Trophoblast cell (in vitro differentiated cells and primary cell): Measurements from ENCODE around the gene LRRC27.

Source experiments
- DNase-seq, 2 donors: peaks; one replicate each; pipeline ENCODE4 v3.0.0-alpha.2; 2016
- H2AFZ ChIP-seq: 2 replicates; pipeline ENCODE4 v1.6.1; 2013; ENCODE audit warnings: low read length, moderate library complexity, mild to moderate bottlenecking; ENCODE audit not compliant: insufficient read depth, poor library complexity
- H2AK5ac ChIP-seq: 2 replicates; pipeline ENCODE4 v1.6.1; 2013; ENCODE audit warnings: mild to moderate bottlenecking, low read length
- H2BK120ac ChIP-seq: 2 replicates; pipeline ENCODE4 v1.6.1; 2013; ENCODE audit warnings: low read length, mild to moderate bottlenecking, moderate library complexity; ENCODE audit not compliant: insufficient read depth, poor library complexity
- H2BK12ac ChIP-seq: 2 replicates; pipeline ENCODE4 v1.6.1; 2013; ENCODE audit warnings: mild to moderate bottlenecking, low read length, moderate library complexity
- H2BK5ac ChIP-seq: 2 replicates; pipeline ENCODE4 v1.6.1; 2013; ENCODE audit warnings: low read length, low read depth, moderate library complexity, mild to moderate bottlenecking; ENCODE audit not compliant: poor library complexity
- H3K14ac ChIP-seq: 2 replicates; pipeline ENCODE4 v1.6.1; 2013; ENCODE audit warnings: mild to moderate bottlenecking, low read length
- H3K18ac ChIP-seq: 2 replicates; pipeline ENCODE4 v1.6.1; 2013; ENCODE audit warnings: mild to moderate bottlenecking, low read length
- H3K23ac ChIP-seq: 2 replicates; pipeline ENCODE4 v1.6.1; 2013; ENCODE audit warnings: low read length
- H3K27ac ChIP-seq: 2 replicates; pipeline ENCODE4 v1.5.1; 2013; ENCODE audit warnings: low read depth, mild to moderate bottlenecking, inconsistent platforms, low read length, moderate library complexity
- H3K27me3 ChIP-seq: 2 replicates; pipeline ENCODE4 v1.6.1; 2013; ENCODE audit warnings: inconsistent platforms, mild to moderate bottlenecking, low read length, moderate library complexity; ENCODE audit not compliant: insufficient read depth
- H3K36me3 ChIP-seq, 2 experiments: 1 replicate in 1 of 2; 2 replicates in 1 of 2; pipeline ENCODE4 v1.6.1; 2013; ENCODE audit warnings: low read length in 2 of 2, mild to moderate bottlenecking in 2 of 2, moderate library complexity in 1 of 2; ENCODE audit not compliant: insufficient read depth in 2 of 2, control insufficient read depth in 1 of 2
- H3K4ac ChIP-seq: 2 replicates; pipeline ENCODE4 v1.6.1; 2013; ENCODE audit warnings: low read depth, mild to moderate bottlenecking, low read length, moderate library complexity
- H3K4me1 ChIP-seq, 2 experiments: 1 replicate in 1 of 2; 2 replicates in 1 of 2; pipeline ENCODE4 v1.6.1; 2013; ENCODE audit warnings: low read length in 2 of 2, mild to moderate bottlenecking in 2 of 2, moderate library complexity in 1 of 2; ENCODE audit not compliant: insufficient read depth in 2 of 2, control insufficient read depth in 1 of 2
- H3K4me2 ChIP-seq: 2 replicates; pipeline ENCODE4 v1.6.1; 2013; ENCODE audit warnings: inconsistent platforms, mild to moderate bottlenecking, low read length, moderate library complexity
- H3K4me3 ChIP-seq: 2 replicates; pipeline ENCODE4 v1.5.1; 2013; ENCODE audit warnings: mild to moderate bottlenecking, low read depth, low read length, inconsistent platforms
- H3K79me1 ChIP-seq: one replicate; pipeline ENCODE4 v1.6.1; 2013; ENCODE audit warnings: low read length
- H3K79me2 ChIP-seq: 2 replicates; pipeline ENCODE4 v1.6.1; 2013; ENCODE audit warnings: low read length, mild to moderate bottlenecking; ENCODE audit not compliant: control insufficient read depth, insufficient read depth, poor library complexity
- H3K9ac ChIP-seq: 2 replicates; pipeline ENCODE4 v1.6.1; 2013; ENCODE audit warnings: mild to moderate bottlenecking, low read length
- H3K9me3 ChIP-seq: 2 replicates; pipeline ENCODE4 v1.6.1; 2013; ENCODE audit warnings: low read depth, mild to moderate bottlenecking, control low read depth, inconsistent platforms, low read length; ENCODE audit not compliant: insufficient read depth
- H4K12ac ChIP-seq: 2 replicates; pipeline ENCODE4 v1.6.1; 2013; ENCODE audit warnings: low read depth, mild to moderate bottlenecking, low read length, moderate library complexity
- H4K8ac ChIP-seq: 2 replicates; pipeline ENCODE4 v1.6.1; 2013; ENCODE audit warnings: low read depth, mild to moderate bottlenecking, low read length, moderate library complexity
- H4K91ac ChIP-seq: one replicate; pipeline ENCODE4 v1.6.1; 2013; ENCODE audit warnings: low read depth, mild to moderate bottlenecking, low read length, moderate library complexity
- WGBS: extraction: QIAGEN DNeasy Blood & Tissue Kit; methylation state at CpG from one replicate; pipeline ENCODE4 v1.1.7; 2013; ENCODE audit warnings: missing lambda C conversion rate; ENCODE audit not compliant: insufficient read length, insufficient coverage; ENCODE audit errors: extremely low coverage; 5-methylcytosine and 5-hydroxymethylcytosine counted together

Gene LRRC27

DNA sequence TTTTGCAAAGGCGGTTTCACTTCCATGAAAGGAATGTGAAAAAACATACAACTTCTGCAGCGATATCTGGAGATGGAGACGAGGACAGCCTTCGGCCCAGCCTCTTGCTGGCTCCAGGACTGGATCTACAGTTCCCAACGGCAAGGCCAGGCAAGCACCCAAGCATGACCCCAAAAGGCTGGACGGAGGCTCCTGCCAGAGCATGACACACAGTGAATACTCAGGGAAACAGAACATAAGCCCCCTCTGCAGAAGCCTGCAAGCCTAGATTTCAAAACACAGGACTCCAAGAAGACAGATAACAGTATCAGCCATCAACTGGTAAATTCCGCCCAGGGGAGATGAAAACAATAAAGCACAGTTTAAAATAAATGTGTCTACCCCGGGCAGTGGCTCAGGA, 3.3 kb upstream of the LRRC27 start:
- no peak overlapping the region for H2AFZ ChIP-seq
- no peaks in the 10 kb centered on the region for H3K27me3 ChIP-seq
- no peak overlapping the region for H3K4ac ChIP-seq
- H3K9ac ChIP-seq: no peak overlapping the region
- no peak overlapping the region for H2AK5ac ChIP-seq
- H4K8ac ChIP-seq: no peak overlapping the region
- H3K23ac ChIP-seq: no peak overlapping the region
- H2BK5ac ChIP-seq: no peak overlapping the region
- peaks cover 8% of the 10 kb centered on the region for H3K79me1 ChIP-seq
- no peak overlapping the region for H4K91ac ChIP-seq
- H2BK120ac ChIP-seq: no peak overlapping the region
- H3K9me3 ChIP-seq: no peaks in the 10 kb centered on the region
- no peak overlapping the region for H3K14ac ChIP-seq
- H3K27ac ChIP-seq: no peak overlapping the region
- no peak overlapping the region for H2BK12ac ChIP-seq
- H3K4me3 ChIP-seq: no peak overlapping the region
- H3K18ac ChIP-seq: no peak overlapping the region
- WGBS: no CpG with 5 or more reads among the region's 8 CpGs
- H3K4me2 ChIP-seq: no peak overlapping the region
- peaks cover 2 to 3% of the 10 kb centered on the region in 2 experiments for H3K36me3 ChIP-seq
- H3K79me2 ChIP-seq: peaks cover 8% of the 10 kb centered on the region
- no peak overlapping the region for H4K12ac ChIP-seq
- DNase-seq: no peak
- peaks cover 16% of the 10 kb centered on the region in 2 experiments for H3K4me1 ChIP-seq

DNA sequence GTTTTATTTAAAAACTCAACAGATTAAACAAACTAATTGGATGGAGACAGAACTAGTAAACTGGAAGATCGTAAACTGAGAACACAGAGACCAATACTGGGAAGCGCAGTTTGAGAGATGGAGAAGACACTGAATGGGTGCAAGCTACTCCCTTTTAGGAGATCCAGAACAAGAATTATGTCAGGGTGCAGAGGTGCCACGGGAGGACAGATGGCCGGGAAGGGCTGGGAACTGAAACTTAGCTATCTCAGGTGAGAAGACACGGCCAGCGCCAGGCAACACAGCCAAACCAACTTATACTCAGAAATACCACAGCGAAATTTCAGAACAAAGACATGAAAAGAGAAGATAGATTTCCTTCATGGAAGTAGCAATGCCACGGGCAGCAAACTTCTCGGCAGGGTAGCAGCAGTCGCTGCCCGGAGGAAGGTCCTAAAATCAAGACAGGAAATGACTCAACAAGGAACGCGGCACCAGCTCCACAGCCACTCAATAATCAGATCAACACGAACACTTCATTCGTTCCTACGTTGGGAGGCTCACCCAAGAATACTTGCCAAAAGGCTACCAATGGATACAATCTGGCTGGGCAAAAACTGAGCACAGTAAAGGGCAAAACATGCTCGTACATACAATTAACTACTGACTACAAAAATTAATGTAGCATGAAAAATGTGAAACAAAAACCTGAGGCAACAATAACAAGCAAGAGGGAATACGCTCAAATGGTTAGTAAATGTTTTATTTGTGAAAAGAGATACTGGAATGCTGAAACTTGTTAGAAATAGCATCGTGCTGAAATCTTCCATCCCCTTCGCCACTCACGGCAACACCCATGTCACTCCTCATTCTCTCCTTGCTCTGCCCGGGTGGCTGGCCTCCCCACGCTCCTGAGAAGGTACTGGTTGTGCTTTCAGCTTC, 2.2 kb upstream of the LRRC27 start:
- no peak overlapping the region for H3K4me3 ChIP-seq
- no peaks in the 10 kb centered on the region for H3K9me3 ChIP-seq
- peak in 1 of 2 donors; percentile 42 for DNase-seq
- no peak overlapping the region for H3K14ac ChIP-seq
- H2AFZ ChIP-seq: no peak overlapping the region
- H4K8ac ChIP-seq: no peak overlapping the region
- H3K4me1 ChIP-seq: peaks cover 16% of the 10 kb centered on the region in 2 experiments
- H3K79me1 ChIP-seq: peaks cover 8% of the 10 kb centered on the region
- no peak overlapping the region for H3K9ac ChIP-seq
- H2AK5ac ChIP-seq: no peak overlapping the region
- no peak overlapping the region for H3K27ac ChIP-seq
- peaks cover 2 to 3% of the 10 kb centered on the region in 2 experiments for H3K36me3 ChIP-seq
- WGBS: no CpG with 5 or more reads among the region's 23 CpGs
- no peak overlapping the region for H2BK5ac ChIP-seq
- H3K4ac ChIP-seq: peak overlapping the region; percentile 52
- peak overlapping the region; percentile 26 for H3K4me2 ChIP-seq
- no peak overlapping the region for H2BK120ac ChIP-seq
- H3K79me2 ChIP-seq: peaks cover 8% of the 10 kb centered on the region
- H4K91ac ChIP-seq: no peak overlapping the region
- H3K18ac ChIP-seq: no peak overlapping the region
- H4K12ac ChIP-seq: no peak overlapping the region
- H2BK12ac ChIP-seq: no peak overlapping the region
- no peak overlapping the region for H3K23ac ChIP-seq
- no peaks in the 10 kb centered on the region for H3K27me3 ChIP-seq

DNA sequence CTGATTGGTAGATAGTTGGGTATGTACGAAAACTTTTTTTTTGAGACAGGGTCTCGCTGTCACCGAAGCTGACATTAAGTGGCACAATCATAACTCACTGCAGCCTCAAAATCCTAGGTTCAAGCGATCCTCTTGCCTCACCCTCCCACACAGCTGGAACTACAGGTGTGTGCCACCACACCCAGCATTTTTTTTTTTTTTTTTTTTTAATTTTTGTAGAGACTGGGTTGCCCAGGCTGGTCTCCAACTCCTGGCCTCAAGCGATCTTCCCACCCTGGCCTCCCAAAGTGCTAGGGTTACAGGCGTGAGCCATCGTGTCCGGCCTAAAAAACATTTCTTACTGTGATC, 1.5 kb upstream of the LRRC27 start:
- H2AFZ ChIP-seq: no peak overlapping the region
- H3K79me1 ChIP-seq: peaks cover 8% of the 10 kb centered on the region
- no peak overlapping the region for H3K18ac ChIP-seq
- H3K36me3 ChIP-seq: peaks cover under 1 to 3% of the 10 kb centered on the region in 2 experiments
- peaks cover 16% of the 10 kb centered on the region in 2 experiments for H3K4me1 ChIP-seq
- H3K4ac ChIP-seq: peak overlapping the region; percentile 4
- H4K91ac ChIP-seq: no peak overlapping the region
- no peak overlapping the region for H2BK5ac ChIP-seq
- H2AK5ac ChIP-seq: no peak overlapping the region
- H2BK12ac ChIP-seq: no peak overlapping the region
- no peak overlapping the region for H4K8ac ChIP-seq
- H3K79me2 ChIP-seq: peaks cover 8% of the 10 kb centered on the region
- no peak overlapping the region for H3K9ac ChIP-seq
- DNase-seq: no peak
- no peak overlapping the region for H3K14ac ChIP-seq
- H3K23ac ChIP-seq: no peak overlapping the region
- no peaks in the 10 kb centered on the region for H3K27me3 ChIP-seq
- H3K4me3 ChIP-seq: no peak overlapping the region
- no peak overlapping the region for H3K27ac ChIP-seq
- H2BK120ac ChIP-seq: no peak overlapping the region
- no peaks in the 10 kb centered on the region for H3K9me3 ChIP-seq
- H3K4me2 ChIP-seq: peak overlapping the region; percentile 4
- no CpG with 5 or more reads among the region's 8 CpGs for WGBS
- no peak overlapping the region for H4K12ac ChIP-seq

DNA sequence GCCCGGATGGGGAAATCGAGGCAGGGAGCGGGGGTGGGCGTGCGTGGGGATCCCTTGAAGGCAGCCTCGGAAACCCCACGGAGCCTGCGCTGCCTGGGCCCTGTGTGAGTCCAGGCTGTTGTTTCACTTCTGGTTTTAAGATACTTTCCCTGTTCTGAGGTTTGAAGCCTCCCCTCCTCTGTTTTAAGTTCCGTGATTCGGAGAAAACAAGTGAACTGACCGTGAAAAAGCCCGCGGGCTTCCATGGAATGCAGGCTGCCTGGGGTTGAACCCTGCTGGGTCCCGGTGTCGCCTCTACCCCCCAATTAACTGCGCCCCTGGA, 401 bp downstream of the LRRC27 start:
- peaks cover 0 to 3% of the 10 kb centered on the region in 2 experiments for H3K36me3 ChIP-seq
- no peak overlapping the region for H3K9ac ChIP-seq
- H3K4me3 ChIP-seq: peak overlapping the region; percentile 77
- H3K14ac ChIP-seq: peak overlapping the region; percentile 5
- peak overlapping the region; percentile 64 for H3K18ac ChIP-seq
- no peak overlapping the region for H2BK5ac ChIP-seq
- H2BK12ac ChIP-seq: no peak overlapping the region
- no CpG with 5 or more reads among the region's 16 CpGs for WGBS
- H3K27me3 ChIP-seq: no peaks in the 10 kb centered on the region
- H3K27ac ChIP-seq: no peak overlapping the region
- H3K4ac ChIP-seq: no peak overlapping the region
- H3K79me1 ChIP-seq: peaks cover 8% of the 10 kb centered on the region
- no peak overlapping the region for H2AK5ac ChIP-seq
- H4K12ac ChIP-seq: peak overlapping the region; percentile 65
- H4K91ac ChIP-seq: peak overlapping the region; percentile 52
- peak overlapping the region; percentile 79 for H4K8ac ChIP-seq
- peak overlapping the region; percentile 59 for H3K4me2 ChIP-seq
- peak overlapping the region; percentile 50 for H2AFZ ChIP-seq
- no peak overlapping the region for H3K23ac ChIP-seq
- H2BK120ac ChIP-seq: peak overlapping the region; percentile 4
- H3K79me2 ChIP-seq: peaks cover 8% of the 10 kb centered on the region
- H3K9me3 ChIP-seq: no peaks in the 10 kb centered on the region
- DNase-seq: peak in 1 of 2 donors; percentile 23
- H3K4me1 ChIP-seq: peaks cover 16% of the 10 kb centered on the region in 2 experiments
